H9 (cell line): ENCODE results near the gene TK1. TPM values are rescaled to one million over a fixed set of nuclear protein-coding genes. Genes with fewer than 3 reads are reported as not detected.
A peak's percentile ranks its signal among the peaks of the same experiment; 100 is the strongest.

Experiments
- DNase-seq: peaks from one replicate; pipeline ENCODE4 v3.0.0-alpha.2; 2017
- H2AFZ ChIP-seq: one replicate; pipeline ENCODE4 v1.6.1; 2013; ENCODE audit warnings: mild to moderate bottlenecking, low read length, control low read depth, moderate library complexity
- H2AK5ac ChIP-seq: 2 replicates; pipeline ENCODE4 v1.6.1; 2013; ENCODE audit warnings: low read length, control low read depth, mixed read lengths; ENCODE audit not compliant: insufficient read length
- H2BK120ac ChIP-seq: one replicate; pipeline ENCODE4 v1.6.1; 2013; ENCODE audit warnings: low read depth, mild to moderate bottlenecking, low read length, control low read depth, inconsistent platforms; ENCODE audit not compliant: poor library complexity, severe bottlenecking
- H2BK12ac ChIP-seq: 2 replicates; pipeline ENCODE4 v1.6.1; 2013; ENCODE audit warnings: low read length, control low read depth, mixed read lengths, low read depth; ENCODE audit not compliant: insufficient read length
- H2BK15ac ChIP-seq: 2 replicates; pipeline ENCODE4 v1.6.1; 2013; ENCODE audit warnings: low read depth, low read length, control low read depth
- H2BK20ac ChIP-seq: one replicate; pipeline ENCODE4 v1.6.1; 2013; ENCODE audit warnings: low read depth, mild to moderate bottlenecking, low read length, control low read depth, inconsistent platforms; ENCODE audit not compliant: poor library complexity, severe bottlenecking
- H2BK5ac ChIP-seq: 2 replicates; pipeline ENCODE4 v1.6.1; 2013; ENCODE audit warnings: low read length, control low read depth, mixed read lengths; ENCODE audit not compliant: insufficient read length
- H3K14ac ChIP-seq: 2 replicates; pipeline ENCODE4 v1.6.1; 2013; ENCODE audit warnings: low read length, control low read depth; ENCODE audit not compliant: insufficient read depth
- H3K18ac ChIP-seq: 2 replicates; pipeline ENCODE4 v1.6.1; 2013; ENCODE audit warnings: low read depth, mild to moderate bottlenecking, mixed read lengths, low read length, control low read depth; ENCODE audit not compliant: insufficient read length
- H3K23ac ChIP-seq: 2 replicates; pipeline ENCODE4 v1.6.1; 2013; ENCODE audit warnings: low read length, control low read depth, mixed read lengths, low read depth; ENCODE audit not compliant: insufficient read length
- H3K23me2 ChIP-seq: 2 replicates; pipeline ENCODE4 v1.6.1; 2013; ENCODE audit warnings: low read depth, mild to moderate bottlenecking, mixed read lengths, low read length, control low read depth; ENCODE audit not compliant: insufficient read length, poor library complexity, severe bottlenecking
- H3K27ac ChIP-seq: 2 replicates; pipeline ENCODE4 v1.5.1; 2013; ENCODE audit warnings: low read length, control low read depth, mixed read lengths, low read depth; ENCODE audit not compliant: insufficient read length
- H3K27me3 ChIP-seq: 2 replicates; pipeline ENCODE4 v1.6.1; 2013; ENCODE audit warnings: low read length, control low read depth, inconsistent platforms; ENCODE audit not compliant: insufficient read depth
- H3K4ac ChIP-seq: 2 replicates; pipeline ENCODE4 v1.6.1; 2013; ENCODE audit warnings: low read depth, mild to moderate bottlenecking, control low read depth, inconsistent platforms, low read length, moderate library complexity
- H3K4me1 ChIP-seq: 2 replicates; pipeline ENCODE4 v1.6.1; 2013; ENCODE audit warnings: low read length, control low read depth, inconsistent platforms; ENCODE audit not compliant: insufficient read depth
- H3K4me2 ChIP-seq: 2 replicates; pipeline ENCODE4 v1.6.1; 2013; ENCODE audit warnings: low read length, control low read depth, mixed read lengths; ENCODE audit not compliant: insufficient read length, insufficient read depth
- H3K56ac ChIP-seq: 2 replicates; pipeline ENCODE4 v1.6.1; 2013; ENCODE audit warnings: low read depth, mild to moderate bottlenecking, mixed read lengths, low read length, control low read depth; ENCODE audit not compliant: insufficient read length
- H3K79me1 ChIP-seq: 2 replicates; pipeline ENCODE4 v1.6.1; 2013; ENCODE audit warnings: low read depth, mild to moderate bottlenecking, moderate library complexity, low read length, control low read depth, inconsistent platforms; ENCODE audit not compliant: insufficient read depth, poor library complexity, severe bottlenecking
- H3K79me2 ChIP-seq: 2 replicates; pipeline ENCODE4 v1.6.1; 2013; ENCODE audit warnings: low read length, control low read depth, inconsistent platforms; ENCODE audit not compliant: insufficient read depth
- H3K9ac ChIP-seq: 2 replicates; pipeline ENCODE4 v1.6.1; 2013; ENCODE audit warnings: low read length, control low read depth, mixed read lengths; ENCODE audit not compliant: insufficient read length; ENCODE audit errors: extremely low read depth
- H3K9me3 ChIP-seq: one replicate; pipeline ENCODE4 v1.6.1; 2013; ENCODE audit warnings: low read depth, low read length, inconsistent platforms; ENCODE audit not compliant: control insufficient read depth
- H3T11ph ChIP-seq: one replicate; pipeline ENCODE4 v1.6.1; 2013; ENCODE audit warnings: mild to moderate bottlenecking, low read length, control low read depth, inconsistent platforms
- H4K20me1 ChIP-seq: one replicate; pipeline ENCODE4 v1.6.1; 2013; ENCODE audit not compliant: control insufficient read depth, insufficient read length, insufficient read depth
- H4K5ac ChIP-seq: 2 replicates; pipeline ENCODE4 v1.6.1; 2013; ENCODE audit warnings: low read depth, mild to moderate bottlenecking, mixed read lengths, low read length, control low read depth; ENCODE audit not compliant: insufficient read length
- H4K8ac ChIP-seq: replicated peaks from 2 replicates; pipeline ENCODE4 v1.6.1; 2013; ENCODE audit warnings: low read length, control low read depth, mixed read lengths, low read depth; ENCODE audit not compliant: insufficient read length
- H4K91ac ChIP-seq: 2 replicates; pipeline ENCODE4 v1.6.1; 2013; ENCODE audit warnings: low read depth, mild to moderate bottlenecking, moderate library complexity, mixed read lengths, low read length, control low read depth; ENCODE audit not compliant: insufficient read length
- H3K27ac Mint-ChIP-seq, 3 experiments: 2 replicates in 2 of 3; 3 replicates in 1 of 3; pipeline ENCODE4 v1.8.0; 2020 to 2021; ENCODE audit warnings: mixed read lengths in 3 of 3, mild to moderate bottlenecking in 1 of 3, moderate library complexity in 1 of 3
- H3K27me3 Mint-ChIP-seq: 2 replicates; pipeline ENCODE4 v1.8.0; 2021; ENCODE audit warnings: low read depth, mild to moderate bottlenecking, moderate library complexity, mixed read lengths
- H3K36me3 Mint-ChIP-seq, 3 experiments: 2 replicates in 2 of 3; 3 replicates in 1 of 3; pipeline ENCODE4 v1.8.0; 2020 to 2021; ENCODE audit warnings: low read depth in 3 of 3, mixed read lengths in 3 of 3; ENCODE audit not compliant: insufficient read depth in 1 of 3
- H3K4me1 Mint-ChIP-seq, 2 experiments: 2 replicates each; pipeline ENCODE4 v1.8.0; 2020; ENCODE audit warnings: mixed read lengths in 2 of 2
- H3K4me3 Mint-ChIP-seq, 2 experiments: 2 replicates in 1 of 2; 3 replicates in 1 of 2; pipeline ENCODE4 v1.8.0; 2020 to 2021; ENCODE audit warnings: mild to moderate bottlenecking in 2 of 2, mixed read lengths in 2 of 2, moderate library complexity in 1 of 2
- H3K9me3 Mint-ChIP-seq, 2 experiments: 2 replicates in 1 of 2; 3 replicates in 1 of 2; pipeline ENCODE4 v1.8.0; 2020; ENCODE audit warnings: mild to moderate bottlenecking in 2 of 2, mixed read lengths in 2 of 2, moderate library complexity in 1 of 2
- CTCF ChIP-seq: fragments of 200-600 bp; sonication (generic); conservative IDR thresholded peaks from 3 replicates; pipeline ENCODE4 v1.8.0; 2021; ENCODE audit warnings: antibody characterized with exemption, mild to moderate bottlenecking
- WGBS: extraction: QIAGEN DNeasy Blood & Tissue Kit; methylation state at CpG from one replicate; pipeline ENCODE4 v1.1.7; 2013; ENCODE audit warnings: missing lambda C conversion rate, low lambda C conversion rate, mixed read lengths; ENCODE audit not compliant: insufficient read length; ENCODE audit errors: extremely low coverage; 5-methylcytosine and 5-hydroxymethylcytosine counted together
- total RNA-seq: library from RNA; stranded (reverse); gene quantifications from 2 replicates; pipeline ENCODE4 v1.2.1, GENCODE V29; 2021

Gene TK1
- total RNA-seq, 1 experiment from 2014 or later, result 95.8 TPM

- H2AK5ac ChIP-seq, result no peak overlapping the region
- H3K23me2 ChIP-seq, result no peaks in the 10 kb centered on the region
- Mint-ChIP-seq H3K27ac (peak overlapping the region in 1 of 3 experiments; percentile 40; a peak in 1 of 7 replicates), H3K36me3 (no peaks in the 10 kb centered on the region), H3K27me3 (peaks cover 45% of the 10 kb centered on the region), H3K9me3 (no peaks in the 10 kb centered on the region), H3K4me1 (peaks cover 0 to 15% of the 10 kb centered on the region in 2 experiments; a peak in 2 of 4 replicates), H3K4me3 (no peak overlapping the region)
- no peak overlapping the region for H3K9ac ChIP-seq
- H2BK5ac ChIP-seq, result no peak overlapping the region
- no peak overlapping the region for H2BK12ac ChIP-seq
- no peak overlapping the region for H4K91ac ChIP-seq
- H4K8ac ChIP-seq, result no peak overlapping the region
- no peaks in the 10 kb centered on the region for H3K79me2 ChIP-seq
- H2BK20ac ChIP-seq, result no peak overlapping the region
- peak; percentile 34 for DNase-seq
- H3K9me3 ChIP-seq, result no peaks in the 10 kb centered on the region
- no peak overlapping the region; the same call in 1 of the 2 replicates for H3K14ac ChIP-seq
- H2BK15ac ChIP-seq, result no peak overlapping the region
- no peak overlapping the region for H2BK120ac ChIP-seq
- no peaks in the 10 kb centered on the region for H3K79me1 ChIP-seq
- H3K4me1 ChIP-seq, result no peaks in the 10 kb centered on the region
- H4K20me1 ChIP-seq, result no peaks in the 10 kb centered on the region
- H3K4me2 ChIP-seq, result no peak overlapping the region
- no peak overlapping the region for H3K56ac ChIP-seq
- H3K27me3 ChIP-seq, result peaks cover 6% of the 10 kb centered on the region; the same call in 1 of the 2 replicates
- H3K18ac ChIP-seq, result no peak overlapping the region
- no peak for TF ChIP-seq CTCF
- no peak overlapping the region for H4K5ac ChIP-seq
- no peak overlapping the region for H3T11ph ChIP-seq
- H3K4ac ChIP-seq, result no peak overlapping the region
- H3K23ac ChIP-seq, result no peak overlapping the region
- no peak overlapping the region for H2AFZ ChIP-seq
- no CpG with 5 or more reads among the region's 17 CpGs for WGBS
- no peak overlapping the region for H3K27ac ChIP-seq
Observed at GRCh38 chr17:78234261-78234865, 47.5 kb upstream of the TK1 start.
